ENCODE measurements around the gene SPDYE4.

SPDYE4 gene

DNA sequence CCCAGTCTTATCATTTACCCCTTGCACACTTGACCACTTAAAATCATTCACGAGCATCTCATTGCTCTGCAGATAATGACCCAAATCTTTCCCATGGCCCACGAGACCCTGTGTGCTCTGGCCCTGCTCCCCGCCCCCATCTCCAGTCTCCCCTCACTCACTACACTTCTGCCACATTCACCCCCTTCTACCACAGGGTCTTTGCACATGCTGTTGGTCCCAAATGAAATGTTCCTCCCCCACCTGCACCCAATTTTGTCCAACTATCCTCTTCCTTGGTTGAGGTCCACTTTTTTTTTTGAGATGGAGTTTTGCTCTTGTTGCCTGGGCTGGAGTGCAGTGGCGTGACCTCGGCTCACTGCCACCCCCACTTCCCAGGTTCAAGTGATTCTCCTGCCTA is 52.9 kb downstream of the SPDYE4 start:
- TF ChIP-seq, protein P1, sequence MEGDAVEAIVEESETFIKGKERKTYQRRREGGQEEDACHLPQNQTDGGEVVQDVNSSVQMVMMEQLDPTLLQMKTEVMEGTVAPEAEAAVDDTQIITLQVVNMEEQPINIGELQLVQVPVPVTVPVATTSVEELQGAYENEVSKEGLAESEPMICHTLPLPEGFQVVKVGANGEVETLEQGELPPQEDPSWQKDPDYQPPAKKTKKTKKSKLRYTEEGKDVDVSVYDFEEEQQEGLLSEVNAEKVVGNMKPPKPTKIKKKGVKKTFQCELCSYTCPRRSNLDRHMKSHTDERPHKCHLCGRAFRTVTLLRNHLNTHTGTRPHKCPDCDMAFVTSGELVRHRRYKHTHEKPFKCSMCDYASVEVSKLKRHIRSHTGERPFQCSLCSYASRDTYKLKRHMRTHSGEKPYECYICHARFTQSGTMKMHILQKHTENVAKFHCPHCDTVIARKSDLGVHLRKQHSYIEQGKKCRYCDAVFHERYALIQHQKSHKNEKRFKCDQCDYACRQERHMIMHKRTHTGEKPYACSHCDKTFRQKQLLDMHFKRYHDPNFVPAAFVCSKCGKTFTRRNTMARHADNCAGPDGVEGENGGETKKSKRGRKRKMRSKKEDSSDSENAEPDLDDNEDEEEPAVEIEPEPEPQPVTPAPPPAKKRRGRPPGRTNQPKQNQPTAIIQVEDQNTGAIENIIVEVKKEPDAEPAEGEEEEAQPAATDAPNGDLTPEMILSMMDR (IDR thresholded peaks at IDR 0.05; ENCODE audit: unreplicated experiment in 3 of 3): no peak
- Mint-ChIP-seq H3K9me3 (peaks cover 3% of the 10 kb centered on the region), H3K27ac (no peak overlapping the region), H3K36me3 (ENCODE audit: low read depth) (no peaks in the 10 kb centered on the region), H3K27me3 (ENCODE audit: low read depth) (peaks cover 4% of the 10 kb centered on the region), H3K4me3 (no peak overlapping the region), H3K4me1 (peaks cover 35% of the 10 kb centered on the region)

DNA sequence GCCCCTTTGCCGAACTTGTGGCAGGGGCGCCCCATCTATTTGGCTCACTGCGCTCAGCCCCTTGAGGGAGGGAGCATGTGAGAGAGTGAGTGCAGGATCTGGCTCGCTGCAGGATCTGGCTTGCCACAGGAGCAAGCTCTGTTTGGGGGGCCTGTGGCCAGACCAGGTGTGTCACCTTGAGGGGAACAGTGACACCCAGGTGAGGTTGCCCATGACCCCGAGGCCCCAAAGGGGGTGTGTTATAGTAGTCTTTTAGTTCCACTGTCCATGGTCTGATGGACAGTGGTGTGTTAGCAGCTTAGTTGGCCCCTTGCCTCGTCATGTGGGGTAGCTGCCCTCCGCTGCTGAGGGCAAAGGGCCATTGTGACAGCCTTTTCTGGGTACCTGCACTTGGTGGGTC is 55.3 kb downstream of the SPDYE4 start:
- no peaks in the 10 kb centered on the region for H3K9me3 Mint-ChIP-seq
- H3K36me3 Mint-ChIP-seq (ENCODE audit: low read depth): no peaks in the 10 kb centered on the region
- H3K27me3 Mint-ChIP-seq (ENCODE audit: low read depth): peaks cover 4% of the 10 kb centered on the region
- H3K4me1 Mint-ChIP-seq: peaks cover 40% of the 10 kb centered on the region
- TF ChIP-seq, protein P1 (IDR thresholded peaks at IDR 0.05; ENCODE audit: unreplicated experiment in 3 of 3): no peak
- H3K4me3 Mint-ChIP-seq: no peak overlapping the region
- H3K27ac Mint-ChIP-seq: no peak overlapping the region

DNA sequence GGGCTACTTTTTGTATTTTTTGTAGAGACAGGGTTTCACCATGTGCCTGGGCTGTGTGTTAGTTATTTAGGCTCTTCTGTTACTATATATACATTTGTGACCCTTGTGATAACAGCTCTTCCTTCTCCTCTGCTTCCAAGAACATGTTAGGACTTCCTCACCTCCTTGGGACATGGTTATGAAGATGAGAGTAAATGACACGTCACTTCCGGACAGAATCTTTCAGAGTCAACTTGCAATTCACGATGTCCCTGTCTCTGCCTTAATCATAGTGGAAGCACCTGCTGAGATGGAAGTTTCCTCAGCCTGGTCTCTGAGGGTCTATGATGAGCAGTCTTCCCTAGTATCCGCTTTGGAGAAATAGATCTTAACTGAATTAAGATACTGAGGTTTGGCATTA is 56.6 kb downstream of the SPDYE4 start:
- Mint-ChIP-seq H3K27ac (peak overlapping the region; percentile 7 to 61 (median 8)), H3K36me3 (ENCODE audit: low read depth) (no peaks in the 10 kb centered on the region), H3K9me3 (no peaks in the 10 kb centered on the region), H3K4me1 (peaks cover 40% of the 10 kb centered on the region), H3K4me3 (no peak overlapping the region), H3K27me3 (ENCODE audit: low read depth) (peaks cover 2% of the 10 kb centered on the region)
- TF ChIP-seq, protein P1 (IDR thresholded peaks at IDR 0.05; ENCODE audit: unreplicated experiment in 3 of 3): no peak

DNA sequence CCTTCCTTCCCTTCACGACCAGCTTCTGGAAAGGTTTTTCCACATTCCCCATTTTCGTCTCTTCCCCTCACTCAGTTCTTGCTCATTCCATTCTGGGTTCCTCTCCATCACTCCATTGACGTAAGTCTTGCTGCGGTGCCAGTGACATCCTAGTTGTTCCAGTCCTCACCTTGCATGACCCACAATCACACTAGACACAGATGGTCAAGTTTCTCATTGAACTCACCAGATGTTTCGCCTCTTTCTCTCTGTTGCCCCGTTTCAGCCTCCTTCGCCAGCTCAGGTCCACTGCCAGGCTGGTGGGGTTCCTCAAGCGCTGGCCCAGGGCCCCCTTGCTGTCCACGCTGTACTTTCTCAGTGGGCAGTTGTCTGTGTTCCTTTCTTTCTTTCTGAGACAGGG is 57.1 kb downstream of the SPDYE4 start:
- peak overlapping the region in 2 of 3 experiments; percentile 2 to 61 for H3K27ac Mint-ChIP-seq
- H3K27me3 Mint-ChIP-seq (ENCODE audit: low read depth): no peaks in the 10 kb centered on the region
- no peaks in the 10 kb centered on the region for H3K36me3 Mint-ChIP-seq (ENCODE audit: low read depth)
- H3K9me3 Mint-ChIP-seq: no peaks in the 10 kb centered on the region
- H3K4me1 Mint-ChIP-seq: peaks cover 45% of the 10 kb centered on the region
- TF ChIP-seq, protein P1 (IDR thresholded peaks at IDR 0.05; ENCODE audit: unreplicated experiment in 3 of 3): no peak
- H3K4me3 Mint-ChIP-seq: no peak overlapping the region
